Testis (tissue), 2 donors: ENCODE data around the gene OR2T6.

Source experiments
- POLR2A ChIP-seq: fragments of 450-650 bp; IDR thresholded peaks from one replicate; pipeline ENCODE4 v1.6.1; 2017; ENCODE audit warnings: antibody characterized with exemption, mild to moderate bottlenecking, moderate library complexity
- TF ChIP-seq, protein P1 (sequence below), 3 experiments: fragments of 450-650 bp in 2 of 3; fragments of 200-600 bp in 1 of 3; sonication (generic) in 1 of 3; IDR thresholded peaks; one replicate each; pipeline ENCODE4 v1.5.1; 2016 to 2019; ENCODE audit warnings: antibody characterized with exemption in 3 of 3, mild to moderate bottlenecking in 2 of 3, moderate library complexity in 1 of 3

DNA sequence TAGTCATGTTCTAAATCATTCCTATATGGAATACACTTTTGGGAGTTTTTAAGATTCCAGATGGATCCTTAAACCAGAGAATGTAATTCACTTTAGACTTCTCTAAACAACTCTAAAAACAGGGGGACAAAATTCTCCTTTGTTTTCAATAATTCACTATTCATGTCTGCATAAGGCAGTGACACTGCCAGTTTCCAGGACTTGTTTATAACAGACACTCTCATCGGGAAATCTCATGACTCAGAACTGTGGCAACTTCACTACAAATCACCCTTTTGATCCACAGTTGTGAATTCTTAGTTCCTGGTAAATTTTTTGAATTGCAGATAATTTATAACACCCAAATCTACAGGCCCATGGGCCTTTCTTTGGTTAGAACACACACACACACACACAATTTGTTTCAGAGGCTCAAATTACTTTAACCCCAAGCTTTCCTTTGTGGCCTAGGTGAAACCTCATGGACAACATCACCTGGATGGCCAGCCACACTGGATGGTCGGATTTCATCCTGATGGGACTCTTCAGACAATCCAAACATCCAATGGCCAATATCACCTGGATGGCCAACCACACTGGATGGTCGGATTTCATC, 14.3 kb upstream of the OR2T6 start, which contains the start of gene OR2T4:
- TF ChIP-seq, protein P1, sequence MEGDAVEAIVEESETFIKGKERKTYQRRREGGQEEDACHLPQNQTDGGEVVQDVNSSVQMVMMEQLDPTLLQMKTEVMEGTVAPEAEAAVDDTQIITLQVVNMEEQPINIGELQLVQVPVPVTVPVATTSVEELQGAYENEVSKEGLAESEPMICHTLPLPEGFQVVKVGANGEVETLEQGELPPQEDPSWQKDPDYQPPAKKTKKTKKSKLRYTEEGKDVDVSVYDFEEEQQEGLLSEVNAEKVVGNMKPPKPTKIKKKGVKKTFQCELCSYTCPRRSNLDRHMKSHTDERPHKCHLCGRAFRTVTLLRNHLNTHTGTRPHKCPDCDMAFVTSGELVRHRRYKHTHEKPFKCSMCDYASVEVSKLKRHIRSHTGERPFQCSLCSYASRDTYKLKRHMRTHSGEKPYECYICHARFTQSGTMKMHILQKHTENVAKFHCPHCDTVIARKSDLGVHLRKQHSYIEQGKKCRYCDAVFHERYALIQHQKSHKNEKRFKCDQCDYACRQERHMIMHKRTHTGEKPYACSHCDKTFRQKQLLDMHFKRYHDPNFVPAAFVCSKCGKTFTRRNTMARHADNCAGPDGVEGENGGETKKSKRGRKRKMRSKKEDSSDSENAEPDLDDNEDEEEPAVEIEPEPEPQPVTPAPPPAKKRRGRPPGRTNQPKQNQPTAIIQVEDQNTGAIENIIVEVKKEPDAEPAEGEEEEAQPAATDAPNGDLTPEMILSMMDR (IDR thresholded peaks at IDR 0.05), result no peak
- no peak for TF ChIP-seq POLR2A
